Measurements from ENCODE around the gene DRC3. TPM values are rescaled to one million over a fixed set of nuclear protein-coding genes. Genes with fewer than 3 reads are reported as not detected.

The DRC3 gene
- total RNA-seq, 2 experiments from 2014 or later = 0.19 TPM; not detected in 1

- TF ChIP-seq EZH2phosphoT487 (IDR thresholded peaks at IDR 0.05; ENCODE audit: borderline replicate concordance, low read depth, low read length) (no peak), CTCF (conservative IDR thresholded peaks at IDR 0.05; ENCODE audit: low read length) (no peak)
- Histone ChIP-seq H3K9me3 (ENCODE audit: low read length) (no peaks in the 10 kb centered on the region), H3K4me2 (ENCODE audit: low read length) (no peak overlapping the region), H3K36me3 (ENCODE audit: insufficient read depth, low read length) (no peaks in the 10 kb centered on the region), H3K4me1 (ENCODE audit: insufficient read depth, low read length, poor library complexity, severe bottlenecking) (no peaks in the 10 kb centered on the region), H3K79me2 (ENCODE audit: insufficient read depth, low read depth, low read length) (no peaks in the 10 kb centered on the region), H2AFZ (ENCODE audit: low read length) (no peak overlapping the region), H3K27ac (ENCODE audit: low read depth, low read length, poor library complexity, severe bottlenecking) (no peak overlapping the region), H3K4me3 (ENCODE audit: low read depth, low read length, poor library complexity, severe bottlenecking) (no peak overlapping the region), H4K20me1 (ENCODE audit: insufficient read depth, low read length) (no peaks in the 10 kb centered on the region; the same call in 1 of the 2 replicates), H3K9me2 (ENCODE audit: insufficient read depth, low read length) (no peaks in the 10 kb centered on the region)
- CTCF ChIA-PET (ENCODE audit: unreplicated experiment) = no interaction called here
- no peak for DNase-seq (ENCODE audit: low spot score)
- intact Hi-C loops (cut with micrococcal nuclease; ENCODE audit: unreplicated experiment) = no loop called here
- no TSS peak for BruUV-seq (replicated peaks)
- POLR2A ChIA-PET = no interaction called here
These were observed 22.3 kb upstream of the DRC3 start for GRCh38 chr17:17950347-17950746.

- POLR2A ChIA-PET = no interaction called here
- Histone ChIP-seq H4K20me1 (ENCODE audit: insufficient read depth, low read length) (no peaks in the 10 kb centered on the region; the same call in 1 of the 2 replicates), H3K79me2 (ENCODE audit: insufficient read depth, low read depth, low read length) (no peaks in the 10 kb centered on the region), H3K27ac (ENCODE audit: low read depth, low read length, poor library complexity, severe bottlenecking) (no peak overlapping the region), H3K4me1 (ENCODE audit: insufficient read depth, low read length, poor library complexity, severe bottlenecking) (no peaks in the 10 kb centered on the region), H3K9me3 (ENCODE audit: low read length) (no peaks in the 10 kb centered on the region), H3K4me3 (ENCODE audit: low read depth, low read length, poor library complexity, severe bottlenecking) (no peak overlapping the region), H3K36me3 (ENCODE audit: insufficient read depth, low read length) (no peaks in the 10 kb centered on the region), H3K9me2 (ENCODE audit: insufficient read depth, low read length) (no peaks in the 10 kb centered on the region), H3K4me2 (ENCODE audit: low read length) (no peak overlapping the region), H2AFZ (ENCODE audit: low read length) (no peak overlapping the region)
- no peak for DNase-seq (ENCODE audit: low spot score)
- CTCF ChIA-PET (ENCODE audit: unreplicated experiment) = no interaction called here
- TF ChIP-seq EZH2phosphoT487 (IDR thresholded peaks at IDR 0.05; ENCODE audit: borderline replicate concordance, low read depth, low read length) (no peak), CTCF (conservative IDR thresholded peaks at IDR 0.05; ENCODE audit: low read length) (0 out of 2 replicates have a peak, but pooled peaks have one; percentile 19)
- no TSS peak for BruUV-seq (replicated peaks)
- intact Hi-C loops (cut with micrococcal nuclease; ENCODE audit: unreplicated experiment) = no loop called here
These were observed 21.9 kb upstream of the DRC3 start for GRCh38 chr17:17950806-17951205.

GRCh38 chr17:17951524-17951923 lies 21.1 kb upstream of the DRC3 start:
- POLR2A ChIA-PET = no interaction called here
- no TSS peak for BruUV-seq (replicated peaks)
- intact Hi-C loops (cut with micrococcal nuclease; ENCODE audit: unreplicated experiment) = no loop called here

More at GRCh38 chr17:17951524-17951923, 21.1 kb upstream of the DRC3 start:
- Histone ChIP-seq H3K9me3 (ENCODE audit: low read length) (no peaks in the 10 kb centered on the region), H3K4me2 (ENCODE audit: low read length) (no peak overlapping the region), H4K20me1 (ENCODE audit: insufficient read depth, low read length) (no peaks in the 10 kb centered on the region; the same call in 1 of the 2 replicates), H3K9me2 (ENCODE audit: insufficient read depth, low read length) (no peaks in the 10 kb centered on the region), H3K4me1 (ENCODE audit: insufficient read depth, low read length, poor library complexity, severe bottlenecking) (no peaks in the 10 kb centered on the region), H3K36me3 (ENCODE audit: insufficient read depth, low read length) (no peaks in the 10 kb centered on the region), H3K4me3 (ENCODE audit: low read depth, low read length, poor library complexity, severe bottlenecking) (no peak overlapping the region), H3K27ac (ENCODE audit: low read depth, low read length, poor library complexity, severe bottlenecking) (no peak overlapping the region), H2AFZ (ENCODE audit: low read length) (no peak overlapping the region), H3K79me2 (ENCODE audit: insufficient read depth, low read depth, low read length) (no peaks in the 10 kb centered on the region)
- DNase-seq (ENCODE audit: low spot score) = no peak
- CTCF ChIA-PET (ENCODE audit: unreplicated experiment) = no interaction called here
- no peak for TF ChIP-seq EZH2phosphoT487 (IDR thresholded peaks at IDR 0.05; ENCODE audit: borderline replicate concordance, low read depth, low read length)
- TF ChIP-seq CTCF (conservative IDR thresholded peaks at IDR 0.05; ENCODE audit: low read length) = no peak
